HUDEP-2 (cell line): ENCODE data around the gene COL4A1.

ENCODE experiments used
- DNase-seq, 76 experiments: peaks; one replicate each; lab custom pipeline; 2025; ENCODE audit not compliant: unreplicated experiment in 76 of 76; lab: John Stamatoyannopoulos, UW

COL4A1 gene

GRCh38 chr13:110263888-110264287 lies 43.1 kb downstream of the COL4A1 start:
- DNase-seq = no peak

DNA sequence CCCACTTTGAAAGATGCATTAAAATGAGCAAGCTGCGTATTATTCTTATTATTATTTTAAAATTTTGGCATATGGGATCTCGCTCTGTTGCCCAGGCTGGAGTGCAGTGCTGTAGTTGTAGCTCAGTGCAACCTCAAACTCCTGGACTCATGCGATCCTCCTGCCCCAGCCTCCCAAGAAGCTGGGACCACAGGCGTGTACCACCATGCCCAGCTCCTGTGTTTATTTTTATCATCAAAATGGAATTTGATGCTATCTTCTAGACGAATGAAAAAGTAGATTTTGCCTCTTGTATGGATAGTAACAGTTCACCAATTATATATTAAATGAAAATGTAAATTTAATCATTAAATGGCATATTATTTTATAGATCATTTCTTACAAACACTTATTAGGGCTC lies 43.6 kb downstream of the COL4A1 start:
- DNase-seq = no peak

GRCh38 chr13:110262508-110263291 lies 44.3 kb downstream of the COL4A1 start:
- DNase-seq = no peak

DNA sequence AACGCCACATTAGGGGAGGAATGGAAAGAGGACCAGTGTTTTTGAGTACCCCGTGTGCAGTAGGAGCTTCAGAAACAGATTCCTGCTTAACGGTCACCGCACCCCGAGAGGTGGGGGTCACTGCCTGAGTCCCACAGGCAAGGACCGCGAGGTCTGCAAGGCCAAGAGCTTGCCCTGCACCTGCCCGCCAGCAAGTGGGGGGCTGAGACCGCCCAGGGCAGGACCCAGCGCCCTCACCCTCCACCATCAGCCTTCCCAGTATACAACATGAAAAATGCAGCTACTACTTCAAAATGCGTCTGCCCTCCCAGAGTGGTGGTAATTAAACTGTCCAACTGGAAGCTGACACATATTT lies 44.9 kb downstream of the COL4A1 start:
- DNase-seq = no peak

GRCh38 chr13:110261166-110262081 lies 45.5 kb downstream of the COL4A1 start:
- no peak for DNase-seq

- DNase-seq = no peak
Measured at GRCh38 chr13:110259651-110260050, 47.3 kb downstream of the COL4A1 start.

- DNase-seq = no peak
Measured at GRCh38 chr13:110258876-110259631, 47.9 kb downstream of the COL4A1 start.

DNA sequence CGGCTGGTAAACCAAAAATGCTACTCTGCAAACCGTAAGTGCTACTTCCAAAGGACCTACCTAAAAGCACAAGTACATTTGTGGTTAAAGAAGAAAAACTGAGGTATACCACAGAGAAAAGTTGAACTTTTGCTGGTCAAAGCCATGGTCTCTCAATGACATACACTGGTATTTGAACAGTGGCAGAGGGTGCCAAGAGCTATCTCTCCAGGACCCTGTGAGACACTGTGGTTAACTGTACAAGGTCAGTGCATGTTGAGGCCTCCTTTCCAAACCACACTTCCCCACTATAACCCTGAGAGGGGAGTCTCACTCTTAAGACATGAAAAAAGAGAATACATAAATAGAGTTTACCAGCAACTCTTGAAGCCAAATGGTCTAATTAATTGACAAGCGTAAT lies 49.5 kb downstream of the COL4A1 start:
- no peak for DNase-seq

DNA sequence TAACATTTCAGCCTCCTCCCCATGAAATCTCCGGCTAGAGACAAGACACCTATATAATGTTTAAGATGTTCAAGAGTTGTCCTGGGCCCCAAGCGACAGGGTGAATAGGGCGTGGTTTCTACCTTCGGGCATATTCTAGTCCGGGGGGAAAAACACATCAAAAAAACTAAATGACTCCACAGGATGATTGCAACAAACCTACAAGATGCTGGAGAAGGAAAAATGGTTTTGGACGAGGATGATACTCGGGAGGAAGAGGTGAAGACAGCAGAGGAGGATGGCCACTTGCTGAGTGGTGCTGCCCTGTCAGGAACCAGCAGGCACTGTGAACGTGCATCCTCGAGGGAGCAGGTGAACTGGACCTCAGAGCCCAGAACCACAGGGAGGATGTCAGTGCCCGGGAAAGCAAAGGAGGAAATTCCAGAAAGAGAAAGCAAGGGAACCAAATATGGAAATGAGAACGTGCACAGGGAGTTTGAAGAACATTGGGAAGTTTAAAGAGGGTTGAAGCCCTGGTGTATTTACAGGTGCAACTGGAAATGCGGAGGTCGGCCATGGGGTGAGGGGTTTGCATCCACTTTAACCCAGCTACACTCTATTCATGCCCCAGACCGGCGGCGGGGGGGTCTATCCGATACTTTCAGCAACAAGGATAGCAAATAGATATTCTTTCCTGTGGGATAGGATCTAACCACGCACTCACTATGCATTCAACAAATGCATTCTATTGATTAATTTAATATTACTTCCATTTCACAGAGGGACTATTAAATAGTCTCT lies 50.6 kb downstream of the COL4A1 start:
- no peak for DNase-seq

GRCh38 chr13:110254751-110255553 lies 52.0 kb downstream of the COL4A1 start:
- no peak for DNase-seq

DNA sequence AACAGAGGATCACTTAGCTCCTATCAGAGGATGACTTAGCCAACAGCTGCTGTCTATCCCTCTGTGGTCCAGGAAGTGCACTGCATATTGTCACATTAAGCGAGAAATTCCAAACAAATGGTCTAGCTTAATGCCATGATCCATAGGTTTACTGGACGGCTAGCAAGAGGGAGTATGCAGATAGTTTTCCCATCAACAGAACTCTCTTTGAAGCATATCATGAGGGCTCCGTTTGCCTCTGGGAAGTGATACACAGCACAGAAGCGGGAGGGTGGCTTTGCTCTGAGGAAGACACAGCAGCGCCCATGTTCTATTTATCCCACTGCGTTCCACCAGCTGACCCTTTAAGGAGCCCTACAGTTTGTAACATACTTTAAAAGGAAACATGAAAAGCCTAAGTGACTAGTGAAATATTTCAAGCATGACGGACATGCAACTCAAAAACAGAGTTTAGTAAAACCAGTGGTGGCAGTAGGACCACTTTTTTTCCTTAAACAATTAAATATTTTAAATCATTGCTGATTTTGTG lies 52.7 kb downstream of the COL4A1 start:
- no peak for DNase-seq

DNA sequence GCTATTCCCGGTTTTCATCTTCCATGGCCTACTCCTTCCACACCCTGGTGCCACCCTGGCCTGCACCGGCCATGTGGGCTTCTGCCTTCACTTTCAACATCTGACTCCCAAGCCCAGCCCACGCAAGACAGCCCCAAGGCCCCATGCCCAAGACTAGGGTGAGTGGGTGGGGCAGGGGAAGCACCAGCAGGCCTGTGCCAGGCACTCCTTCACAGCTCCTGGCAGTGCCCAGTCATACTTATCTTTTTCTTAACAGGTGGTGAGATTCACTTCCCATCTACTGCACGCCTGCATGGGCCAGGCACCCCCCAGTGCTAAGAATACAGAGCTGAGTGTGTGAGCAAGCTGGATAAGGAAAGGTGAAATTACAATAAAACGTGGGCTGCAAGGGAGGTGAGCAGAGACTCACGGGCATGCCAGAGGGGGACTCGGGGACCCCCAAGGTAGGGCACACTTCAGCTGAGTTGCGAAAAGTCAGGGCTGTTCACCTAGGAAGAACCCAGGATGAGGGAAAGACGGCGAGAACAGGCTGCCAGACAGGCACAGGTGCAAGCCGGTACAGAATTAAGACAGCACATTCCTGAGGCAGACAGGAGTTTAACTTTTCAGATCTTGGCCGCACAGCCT lies 55.7 kb downstream of the COL4A1 start:
- no peak for DNase-seq

DNA sequence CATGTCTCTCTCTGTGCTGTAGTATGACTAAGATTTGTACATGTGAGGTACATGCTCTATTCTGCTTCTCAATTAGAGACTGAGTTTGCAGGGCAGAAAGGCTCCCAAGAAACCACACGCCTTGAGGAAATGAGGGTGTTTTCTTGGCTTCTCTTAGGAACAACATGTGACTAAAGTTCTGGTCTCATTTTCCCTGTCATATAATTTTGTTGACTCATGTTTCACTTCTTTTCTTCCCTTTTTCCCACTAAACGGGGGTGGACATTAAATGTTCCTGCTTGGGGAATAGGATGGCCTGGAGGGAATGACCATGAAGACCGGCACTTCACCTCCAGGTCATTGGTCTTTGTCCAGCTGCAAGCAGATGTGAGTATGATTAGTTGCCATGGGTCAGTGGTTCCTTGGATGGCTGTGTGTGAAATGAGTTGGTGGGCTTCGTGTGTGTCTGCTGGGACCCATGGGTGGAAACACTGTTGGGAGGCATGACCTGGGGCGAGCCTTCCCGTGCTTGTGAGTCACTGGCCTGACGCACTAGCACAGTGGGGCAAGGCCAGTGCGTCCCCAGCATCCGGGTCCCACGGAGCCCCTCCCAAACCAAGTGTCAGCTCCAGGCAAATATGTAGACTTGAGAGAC lies 56.6 kb downstream of the COL4A1 start:
- no peak for DNase-seq

- no peak for DNase-seq
Measured at GRCh38 chr13:110249326-110249725, 57.6 kb downstream of the COL4A1 start.

- no peak for DNase-seq
Measured at GRCh38 chr13:110248449-110249143, 58.4 kb downstream of the COL4A1 start.

- DNase-seq = no peak
Measured at GRCh38 chr13:110246530-110246929, 60.4 kb downstream of the COL4A1 start.

DNA sequence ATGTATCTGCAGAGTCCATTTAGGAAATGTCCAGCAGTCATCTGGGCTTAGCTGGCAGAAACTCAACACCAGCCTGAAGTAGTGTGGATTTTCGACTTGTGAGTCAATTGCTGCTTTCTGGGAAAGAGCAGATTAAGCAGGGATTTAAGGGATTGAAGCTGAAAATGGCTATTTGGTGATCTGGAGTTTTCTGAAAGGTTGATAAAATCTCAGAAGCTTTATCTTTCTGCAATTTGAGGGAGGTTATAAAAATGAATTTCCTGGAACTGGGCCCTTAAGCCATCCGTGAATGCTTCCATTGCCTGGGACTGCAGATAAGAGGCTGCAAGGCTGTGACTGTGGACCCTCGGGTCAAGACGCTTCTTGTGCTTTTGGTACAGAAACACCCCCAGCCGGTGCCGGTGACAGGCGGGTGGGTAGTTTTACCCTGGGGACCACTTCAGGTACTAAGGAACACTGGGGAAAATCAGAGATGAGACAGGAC lies 61.5 kb downstream of the COL4A1 start:
- no peak for DNase-seq

DNA sequence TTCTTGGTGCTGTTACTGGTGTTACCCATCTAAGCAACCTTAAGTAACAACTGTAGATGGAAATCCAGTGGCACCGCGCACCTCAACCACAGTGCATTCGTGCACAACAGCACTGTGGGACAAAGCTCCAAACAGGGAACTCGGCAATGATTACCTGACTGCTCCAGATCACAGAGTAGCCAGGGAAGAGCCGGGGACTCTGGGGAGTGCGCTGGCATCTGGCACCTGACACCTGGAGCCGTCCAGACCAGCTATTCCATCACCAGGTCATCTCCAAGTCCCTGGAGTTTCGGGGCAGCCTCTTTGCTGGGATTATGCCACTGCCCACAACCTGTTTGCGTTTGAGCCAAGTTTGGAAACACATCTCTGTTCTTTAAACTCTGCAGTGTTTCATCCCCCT lies 62.0 kb downstream of the COL4A1 start:
- no peak for DNase-seq
